GM19438 (cell line): Measurements from ENCODE around the gene RAB12.
A peak's percentile ranks its signal among the peaks of the same experiment; 100 is the strongest.
"Not testable (repeated sequence)": the region's sequence is repeated elsewhere in the genome, so short reads cannot be mapped to it uniquely, and the experiment has no call there.

Experiments used
- ATAC-seq: cut with Tn5 transposase; IDR thresholded peaks from one replicate; pipeline ENCODE4 v1.9.1; 2021; ENCODE audit warnings: low read depth; ENCODE audit not compliant: unreplicated experiment

The RAB12 gene

GRCh38 chr18:8611916-8612576, 2.8 kb downstream of the RAB12 start:
- no peak for ATAC-seq

- ATAC-seq, result no peak
These were observed 5.6 kb downstream of the RAB12 start for GRCh38 chr18:8614875-8615274.

- no peak for ATAC-seq
These were observed 6.3 kb downstream of the RAB12 start for GRCh38 chr18:8615397-8616027.

- no peak for ATAC-seq
These were observed 6.8 kb downstream of the RAB12 start for GRCh38 chr18:8616028-8616401.

- no peak for ATAC-seq
These were observed 8.7 kb downstream of the RAB12 start for GRCh38 chr18:8617907-8618306.

- no peak for ATAC-seq
These were observed 9.8 kb downstream of the RAB12 start for GRCh38 chr18:8619041-8619440.

- ATAC-seq, result no peak
These were observed 10.8 kb downstream of the RAB12 start for GRCh38 chr18:8619835-8620577.

- no peak for ATAC-seq
These were observed 11.6 kb downstream of the RAB12 start for GRCh38 chr18:8620845-8621244.

GRCh38 chr18:8622625-8623024, 13.4 kb downstream of the RAB12 start:
- not testable (repeated sequence) for ATAC-seq

- peak; percentile 88 for ATAC-seq
These were observed 14.4 kb downstream of the RAB12 start for GRCh38 chr18:8623549-8624106.

GRCh38 chr18:8625461-8626092, 16.3 kb downstream of the RAB12 start:
- no peak for ATAC-seq

- ATAC-seq, result no peak
These were observed 17.3 kb downstream of the RAB12 start for GRCh38 chr18:8626414-8627106.

- ATAC-seq, result no peak
These were observed 17.9 kb downstream of the RAB12 start for GRCh38 chr18:8627107-8627472.

GRCh38 chr18:8627540-8627939, 18.3 kb downstream of the RAB12 start:
- no peak for ATAC-seq

- no peak for ATAC-seq
These were observed 20.4 kb downstream of the RAB12 start for GRCh38 chr18:8629602-8630001.

GRCh38 chr18:8630546-8630945, 21.3 kb downstream of the RAB12 start:
- no peak for ATAC-seq

GRCh38 chr18:8631265-8631664, 22.0 kb downstream of the RAB12 start:
- ATAC-seq, result no peak

- no peak for ATAC-seq
These were observed 23.1 kb downstream of the RAB12 start for GRCh38 chr18:8632386-8632785.

GRCh38 chr18:8634508-8634907, 25.3 kb downstream of the RAB12 start:
- no peak for ATAC-seq

- no peak for ATAC-seq
These were observed 25.9 kb downstream of the RAB12 start for GRCh38 chr18:8635087-8635486.

GRCh38 chr18:8639762-8640161, 30.5 kb downstream of the RAB12 start:
- no peak for ATAC-seq
